K562 (cell line): ENCODE results near the gene KLHL20. TPM values are rescaled to one million over a fixed set of nuclear protein-coding genes. Genes with fewer than 3 reads are reported as not detected.

Experiments
- GTF2E2 ChIP-seq: fragments of 200-800 bp; sonication (Bioruptor generic); IDR thresholded peaks from 2 replicates; pipeline ENCODE4 v1.6.1; 2016; ENCODE audit warnings: missing genetic modification characterization, missing compliant biosample characterization
- HMG20A ChIP-seq: fragments of 450-650 bp; formaldehyde crosslinking; conservative IDR thresholded peaks from 2 replicates; pipeline ENCODE4 v1.4.0; 2020; ENCODE audit warnings: mild to moderate bottlenecking, mixed read lengths
- KLF1 ChIP-seq: fragments of 450-650 bp; IDR thresholded peaks from 2 replicates; pipeline ENCODE4 v1.6.1; 2016; ENCODE audit warnings: missing genetic modification characterization, missing compliant biosample characterization
- NR2C2 ChIP-seq, 2 experiments: fragments of 200-800 bp in 1 of 2; sonication (Bioruptor generic) in 1 of 2; sonication (generic) in 1 of 2; formaldehyde crosslinking in 1 of 2; IDR thresholded peaks; 2 replicates each; pipeline versions ENCODE4 v1.6.1 to v1.8.0; 2016 to 2022; ENCODE audit warnings: mild to moderate bottlenecking in 1 of 2, missing compliant biosample characterization in 1 of 2, missing genetic modification characterization in 1 of 2, missing genetic modification reagents in 1 of 2
- PHF8 ChIP-seq: fragments of 200-600 bp; sonication (generic); IDR thresholded peaks from 2 replicates; pipeline ENCODE4 v1.6.1; 2012; ENCODE audit warnings: mixed run types, mild to moderate bottlenecking, inconsistent platforms, low read length, moderate library complexity, borderline replicate concordance
- REST ChIP-seq, 2 experiments: fragments of 450-650 bp; formaldehyde crosslinking in 1 of 2; IDR thresholded peaks; 2 replicates each; pipeline versions ENCODE4 v1.4.0 to v1.6.1; 2014 to 2020; ENCODE audit warnings: mild to moderate bottlenecking in 2 of 2, borderline replicate concordance in 1 of 2, low read depth in 1 of 2
- SNIP1 ChIP-seq: fragments of 450-650 bp; IDR thresholded peaks from 2 replicates; pipeline ENCODE4 v1.7.1; 2017; ENCODE audit warnings: low read depth, mild to moderate bottlenecking
- ZEB2 ChIP-seq: fragments of 450-650 bp; IDR thresholded peaks from 2 replicates; pipeline ENCODE4 v1.6.1; 2016
- ZNF165 ChIP-seq: fragments of 250-450 bp; sonication (Bioruptor Pico); IDR thresholded peaks from 2 replicates; pipeline ENCODE4 v1.4.0; 2020; ENCODE audit warnings: borderline replicate concordance
- ZNF224 ChIP-seq: sonication (generic); formaldehyde crosslinking; IDR thresholded peaks from 2 replicates; pipeline ENCODE4 v1.8.0; 2022; ENCODE audit warnings: mild to moderate bottlenecking, missing genetic modification reagents
- polyA plus RNA-seq, 8 experiments: library from polyadenylated mRNA; depleted of rRNA in 4 of 8; stranded (reverse) in 5 of 8; unstranded in 3 of 8; fragments of >200 nt; fragmentation: Nextera tagmentation in 2 of 8; fragmentation: Illumina TruSeq in 1 of 8; extraction: Ambion mirVana in 2 of 8; extraction: Trizol in 1 of 8; gene quantifications; 2 replicates each; pipeline versions ENCODE4 v1.2.1 to v1.2.3, GENCODE V29; 2011 to 2014; ENCODE audit warnings: inconsistent platforms in 1 of 8, missing spikeins in 1 of 8
- total RNA-seq, 7 experiments: library from RNA; depleted of rRNA in 6 of 7; stranded (reverse); fragments of >200 nt in 6 of 7; fragmentation: Illumina TruSeq in 2 of 7; extraction: Trizol in 2 of 7; gene quantifications; 2 replicates each; pipeline versions ENCODE4 v1.2.1 to v1.2.3, GENCODE V29; 2011 to 2021; ENCODE audit warnings: low replicate concordance in 1 of 7
- TF ChIP-seq, protein P1 (sequence below), 3 experiments: fragments of 200-800 bp in 1 of 3; sonication (Bioruptor generic) in 1 of 3; sonication (generic) in 1 of 3; formaldehyde crosslinking in 1 of 3; IDR thresholded peaks; 2 replicates each; pipeline versions ENCODE4 v1.6.1 to v1.8.0; 2016 to 2022; ENCODE audit warnings: mild to moderate bottlenecking in 2 of 3, missing compliant biosample characterization in 2 of 3, missing genetic modification characterization in 2 of 3, missing genetic modification reagents in 1 of 3
- TF ChIP-seq, protein P2 (sequence below): sonication (generic); formaldehyde crosslinking; IDR thresholded peaks from 2 replicates; pipeline ENCODE4 v1.4.0; 2020; ENCODE audit warnings: mild to moderate bottlenecking, missing genetic modification reagents

The KLHL20 gene
- total and polyA plus RNA-seq, 9 of the 15 experiments (the other 6 are each of a cell fraction or from before 2014, with no cell fraction given), result 8.9 to 23.2 (median 16.8) TPM

DNA sequence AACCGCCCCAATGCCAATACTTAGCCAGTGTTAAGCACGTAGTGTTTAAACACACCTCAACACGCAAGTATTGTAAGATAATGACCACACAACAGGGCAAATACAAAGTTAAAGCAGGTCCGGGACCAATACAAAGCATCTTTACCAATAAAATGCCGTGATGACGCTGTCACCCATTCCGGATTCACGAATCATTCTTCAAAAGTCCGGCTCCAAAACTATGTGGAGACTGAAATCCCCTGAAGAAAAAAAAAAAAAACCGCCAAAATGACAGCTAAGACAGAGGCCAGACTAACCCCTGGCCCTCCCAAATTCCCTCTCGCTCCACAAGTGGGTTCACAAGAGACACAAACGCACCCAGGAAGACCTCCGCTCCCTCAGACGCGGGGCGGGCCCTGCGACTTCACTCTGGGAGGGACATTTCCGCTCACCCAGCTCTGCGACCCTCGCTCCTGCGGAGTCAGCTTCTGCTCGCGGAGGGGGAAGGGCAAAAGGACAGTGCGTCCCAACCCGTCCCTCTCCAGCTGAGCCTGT, 109.1 kb downstream of the KLHL20 start (continued):
- no peak for TF ChIP-seq NR2C2 (CRISPR knock-in tag; IDR thresholded peaks at IDR 0.05)
- TF ChIP-seq NR2C2 (tag; IDR thresholded peaks at IDR 0.05), result no peak
- TF ChIP-seq SNIP1, result no peak
- TF ChIP-seq ZNF165 (CRISPR knock-in tag), result no peak
- TF ChIP-seq PHF8, result peak; percentile 63; the same call in 1 of the 2 replicates
- no peak for TF ChIP-seq ZNF224 (CRISPR knock-in tag)
- TF ChIP-seq, protein P1, sequence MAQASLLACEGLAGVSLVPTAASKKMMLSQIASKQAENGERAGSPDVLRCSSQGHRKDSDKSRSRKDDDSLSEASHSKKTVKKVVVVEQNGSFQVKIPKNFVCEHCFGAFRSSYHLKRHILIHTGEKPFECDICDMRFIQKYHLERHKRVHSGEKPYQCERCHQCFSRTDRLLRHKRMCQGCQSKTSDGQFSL (CRISPR knock-in tag; IDR thresholded peaks at IDR 0.05), result no peak
- TF ChIP-seq, protein P1 (tag; IDR thresholded peaks at IDR 0.05), result no peak
- no peak for TF ChIP-seq REST (IDR thresholded peaks at IDR 0.05; ENCODE audit: borderline replicate concordance)
- TF ChIP-seq REST (CRISPR knock-in tag; IDR thresholded peaks at IDR 0.05; ENCODE audit: low read depth), result no peak
- TF ChIP-seq GTF2E2, result no peak
- TF ChIP-seq KLF1 (tag), result no peak
- no peak for TF ChIP-seq ZEB2
- TF ChIP-seq HMG20A (CRISPR knock-in tag), result no peak
- TF ChIP-seq, protein P2, sequence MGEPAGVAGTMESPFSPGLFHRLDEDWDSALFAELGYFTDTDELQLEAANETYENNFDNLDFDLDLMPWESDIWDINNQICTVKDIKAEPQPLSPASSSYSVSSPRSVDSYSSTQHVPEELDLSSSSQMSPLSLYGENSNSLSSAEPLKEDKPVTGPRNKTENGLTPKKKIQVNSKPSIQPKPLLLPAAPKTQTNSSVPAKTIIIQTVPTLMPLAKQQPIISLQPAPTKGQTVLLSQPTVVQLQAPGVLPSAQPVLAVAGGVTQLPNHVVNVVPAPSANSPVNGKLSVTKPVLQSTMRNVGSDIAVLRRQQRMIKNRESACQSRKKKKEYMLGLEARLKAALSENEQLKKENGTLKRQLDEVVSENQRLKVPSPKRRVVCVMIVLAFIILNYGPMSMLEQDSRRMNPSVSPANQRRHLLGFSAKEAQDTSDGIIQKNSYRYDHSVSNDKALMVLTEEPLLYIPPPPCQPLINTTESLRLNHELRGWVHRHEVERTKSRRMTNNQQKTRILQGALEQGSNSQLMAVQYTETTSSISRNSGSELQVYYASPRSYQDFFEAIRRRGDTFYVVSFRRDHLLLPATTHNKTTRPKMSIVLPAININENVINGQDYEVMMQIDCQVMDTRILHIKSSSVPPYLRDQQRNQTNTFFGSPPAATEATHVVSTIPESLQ (CRISPR knock-in tag), result peak; percentile 7; the same call in 1 of the 2 replicates
